ENCODE results near the gene UNC119. TPM values are rescaled to one million over a fixed set of nuclear protein-coding genes. Genes with fewer than 3 reads are reported as not detected.

Gene UNC119
- total RNA-seq, 2 donors from 2014 or later = 25.7 to 29.3 TPM

DNA sequence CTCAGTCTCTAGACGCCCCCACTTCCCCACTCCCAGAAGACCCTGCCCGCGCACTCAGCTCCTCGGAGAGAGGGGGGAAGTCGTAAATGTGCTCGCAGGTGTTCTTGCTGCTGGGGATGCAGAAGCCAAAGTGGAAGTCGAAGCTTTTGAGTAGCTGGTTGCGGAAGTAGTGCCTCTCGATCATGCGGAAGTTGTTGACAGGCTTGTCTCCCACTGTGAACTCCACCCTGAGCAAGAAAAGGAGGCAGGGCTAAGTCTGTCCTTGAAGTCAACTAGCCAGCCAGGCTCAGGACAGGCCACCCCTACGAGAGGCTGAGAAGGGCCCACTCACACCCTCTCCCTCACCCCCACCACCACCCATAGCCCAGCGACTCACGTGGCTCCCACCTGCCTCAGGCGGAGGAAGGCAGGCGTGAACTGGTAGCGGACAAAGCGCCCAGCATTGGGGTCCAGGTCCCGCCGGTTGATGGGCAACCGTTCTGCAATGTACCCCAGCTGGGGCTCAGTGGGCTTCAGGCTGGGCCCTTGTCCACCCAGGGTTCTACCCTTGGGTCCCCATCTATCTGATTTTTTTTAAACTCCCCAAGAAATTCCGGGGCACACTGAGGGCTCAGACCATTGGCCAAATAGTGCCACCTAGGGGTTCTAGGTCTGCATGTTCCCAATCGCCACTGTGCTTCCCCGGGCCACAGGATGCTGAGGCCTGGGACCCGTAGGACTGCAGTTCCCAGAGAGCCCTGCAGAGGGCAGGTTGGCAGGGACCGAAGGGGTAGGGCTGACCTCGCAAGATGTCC is 4.6 kb downstream of the UNC119 start:
- TF ChIP-seq POLR2A (IDR thresholded peaks at IDR 0.05) = no peak
- TF ChIP-seq, protein P1, sequence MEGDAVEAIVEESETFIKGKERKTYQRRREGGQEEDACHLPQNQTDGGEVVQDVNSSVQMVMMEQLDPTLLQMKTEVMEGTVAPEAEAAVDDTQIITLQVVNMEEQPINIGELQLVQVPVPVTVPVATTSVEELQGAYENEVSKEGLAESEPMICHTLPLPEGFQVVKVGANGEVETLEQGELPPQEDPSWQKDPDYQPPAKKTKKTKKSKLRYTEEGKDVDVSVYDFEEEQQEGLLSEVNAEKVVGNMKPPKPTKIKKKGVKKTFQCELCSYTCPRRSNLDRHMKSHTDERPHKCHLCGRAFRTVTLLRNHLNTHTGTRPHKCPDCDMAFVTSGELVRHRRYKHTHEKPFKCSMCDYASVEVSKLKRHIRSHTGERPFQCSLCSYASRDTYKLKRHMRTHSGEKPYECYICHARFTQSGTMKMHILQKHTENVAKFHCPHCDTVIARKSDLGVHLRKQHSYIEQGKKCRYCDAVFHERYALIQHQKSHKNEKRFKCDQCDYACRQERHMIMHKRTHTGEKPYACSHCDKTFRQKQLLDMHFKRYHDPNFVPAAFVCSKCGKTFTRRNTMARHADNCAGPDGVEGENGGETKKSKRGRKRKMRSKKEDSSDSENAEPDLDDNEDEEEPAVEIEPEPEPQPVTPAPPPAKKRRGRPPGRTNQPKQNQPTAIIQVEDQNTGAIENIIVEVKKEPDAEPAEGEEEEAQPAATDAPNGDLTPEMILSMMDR (IDR thresholded peaks at IDR 0.05) = peak; percentile 80 to 93 (median 91)
- WGBS, 2 donors = 69 to 81% methylated on average over 18 to 26 of the region's 26 CpGs
- Histone ChIP-seq H3K4me3 (no peak overlapping the region), H3K27me3 (no peaks in the 10 kb centered on the region), H3K27ac (peak overlapping the region in 1 of 4 donors; percentile 16), H3K36me3 (replicated peaks in 1 of 2; ENCODE audit: insufficient read depth in 1 of 2, low read depth in 2 of 2) (no peaks in the 10 kb centered on the region), H3K4me1 (peaks cover 18% of the 10 kb centered on the region), H3K9me3 (no peaks in the 10 kb centered on the region)
- ATAC-seq = peak; percentile 68
- intact Hi-C loops (cut with DNase I) = no loop called here
- DNase-seq = peak; percentile 76 to 83 (median 81)

DNA sequence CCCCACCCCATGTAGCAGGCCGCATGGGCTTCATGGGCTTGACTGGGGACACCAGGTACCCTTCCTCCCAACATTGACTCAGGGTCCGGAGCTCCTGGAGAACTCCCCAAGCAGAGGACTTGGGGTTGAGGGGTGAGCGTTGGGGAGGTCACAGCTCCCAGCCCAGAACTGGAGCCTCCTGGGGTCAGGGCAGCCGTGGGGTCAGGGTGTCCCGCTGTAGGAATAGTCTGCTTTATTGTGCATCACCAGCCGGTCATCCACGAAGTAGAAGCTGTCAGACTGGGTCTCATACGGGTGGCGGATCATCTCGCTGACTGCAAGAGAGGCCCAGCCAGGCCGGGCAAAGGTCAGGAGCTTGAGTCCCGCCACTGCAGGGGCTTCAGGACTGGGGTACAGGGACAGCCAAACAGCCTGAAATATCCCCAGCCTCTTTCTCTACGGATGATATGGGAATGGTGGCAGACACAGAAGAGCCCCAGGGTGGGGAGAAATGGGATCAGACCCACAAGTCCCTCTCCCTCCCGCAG is 5.3 kb downstream of the UNC119 start:
- no peak overlapping the region for H3K27ac ChIP-seq
- no peaks in the 10 kb centered on the region for H3K36me3 ChIP-seq (replicated peaks in 1 of 2; ENCODE audit: insufficient read depth in 1 of 2, low read depth in 2 of 2)
- 80 to 89% methylated on average over 12 to 14 of the region's 14 CpGs for WGBS, 2 donors
- H3K4me3 ChIP-seq = no peak overlapping the region
- no peaks in the 10 kb centered on the region for H3K27me3 ChIP-seq
- no peaks in the 10 kb centered on the region for H3K9me3 ChIP-seq
- no peak for TF ChIP-seq POLR2A (IDR thresholded peaks at IDR 0.05)
- TF ChIP-seq, protein P1 (IDR thresholded peaks at IDR 0.05) = no peak
- H3K4me1 ChIP-seq = peaks cover 15% of the 10 kb centered on the region
- ATAC-seq (no peak), DNase-seq (no peak)
- intact Hi-C loops (cut with DNase I) = no loop called here

GRCh38 chr17:28545787-28546415 is 6.5 kb downstream of the UNC119 start:
- WGBS, 2 donors = 70 to 74% methylated on average over 4 to 6 of the region's 6 CpGs
- H3K27ac ChIP-seq = no peak overlapping the region

GRCh38 chr17:28545141-28545503 is 7.3 kb downstream of the UNC119 start:
- DNase-seq = no peak
- no peak overlapping the region for H3K4me3 ChIP-seq
- H3K9me3 ChIP-seq = no peaks in the 10 kb centered on the region
- peaks cover 3% of the 10 kb centered on the region for H3K4me1 ChIP-seq
- TF ChIP-seq POLR2A (IDR thresholded peaks at IDR 0.05) = no peak
- TF ChIP-seq, protein P1 (IDR thresholded peaks at IDR 0.05) = no peak
- H3K36me3 ChIP-seq (replicated peaks in 1 of 2; ENCODE audit: insufficient read depth in 1 of 2, low read depth in 2 of 2) = no peaks in the 10 kb centered on the region
- no peaks in the 10 kb centered on the region for H3K27me3 ChIP-seq
- intact Hi-C loops (cut with DNase I) = no loop called here
- H3K27ac ChIP-seq = no peak overlapping the region
- no peak for ATAC-seq
- 54 to 68% methylated on average over 2 of the region's 2 CpGs for WGBS, 2 donors

More at GRCh38 chr17:28545787-28546415, 6.5 kb downstream of the UNC119 start:
- Histone ChIP-seq H3K36me3 (replicated peaks in 1 of 2; ENCODE audit: insufficient read depth in 1 of 2, low read depth in 2 of 2) (no peaks in the 10 kb centered on the region), H3K4me1 (peaks cover 4% of the 10 kb centered on the region), H3K4me3 (no peak overlapping the region), H3K9me3 (no peaks in the 10 kb centered on the region), H3K27me3 (no peaks in the 10 kb centered on the region)
- intact Hi-C loops (cut with DNase I) = no loop called here
- TF ChIP-seq, protein P1 (IDR thresholded peaks at IDR 0.05) = no peak
- TF ChIP-seq POLR2A (IDR thresholded peaks at IDR 0.05) = no peak
- DNase-seq = no peak
- ATAC-seq = no peak

Measured in body of pancreas (tissue), 4 donors.